Measurements from ENCODE around the gene INSYN2A.

The INSYN2A gene

GRCh38 chr10:127151981-127152699, 44.3 kb downstream of the INSYN2A start:
- DNase-seq: no peak

GRCh38 chr10:127151541-127151940, 44.9 kb downstream of the INSYN2A start:
- no peak for DNase-seq

- no peak for DNase-seq
Measured at GRCh38 chr10:127150136-127150535, 46.3 kb downstream of the INSYN2A start.

GRCh38 chr10:127149501-127150081, 46.8 kb downstream of the INSYN2A start:
- no peak for DNase-seq

GRCh38 chr10:127148933-127149220, 47.5 kb downstream of the INSYN2A start:
- no peak for DNase-seq

- no peak for DNase-seq
Measured at GRCh38 chr10:127148066-127148932, 48.1 kb downstream of the INSYN2A start.

- no peak for DNase-seq
Measured at GRCh38 chr10:127146661-127147060, 49.7 kb downstream of the INSYN2A start.

Data from stimulated activated CD4-positive, alpha-beta T cell treated with anti-CD3 and anti-CD28 coated beads, Interleukin-15, amount 100 ng/mL, for 24 hours (primary cell).